Sigmoid colon (tissue), 7 donors: Measurements from ENCODE around the gene TGFBR3L. TPM values are rescaled to one million over a fixed set of nuclear protein-coding genes. Genes with fewer than 3 reads are reported as not detected.

ENCODE experiments used
- DNase-seq: peaks from one replicate; pipeline ENCODE4 v3.0.0-alpha.2; 2019
- H3K27ac ChIP-seq, 4 donors: fragments of 200-600 bp; sonication (generic); one replicate each; pipeline ENCODE4 v1.5.1; 2016 to 2019; ENCODE audit warnings: mild to moderate bottlenecking in 1 of 4
- H3K27me3 ChIP-seq, 3 donors: fragments of 200-600 bp; sonication (generic); one replicate each; pipeline ENCODE4 v1.5.1; 2019; ENCODE audit warnings: mild to moderate bottlenecking in 1 of 3
- H3K36me3 ChIP-seq, 4 donors: fragments of 200-600 bp; sonication (generic); one replicate each; pipeline ENCODE4 v1.5.1; 2016 to 2019
- H3K4me1 ChIP-seq, 4 donors: fragments of 200-600 bp; sonication (generic); one replicate each; pipeline ENCODE4 v1.5.1; 2017 to 2019
- H3K4me3 ChIP-seq, 4 donors: fragments of 200-600 bp; sonication (generic); one replicate each; pipeline ENCODE4 v1.5.1; 2017 to 2019; ENCODE audit warnings: mild to moderate bottlenecking in 2 of 4, moderate library complexity in 1 of 4
- H3K9me3 ChIP-seq, 4 donors: fragments of 200-600 bp in 3 of 4; sonication (generic) in 3 of 4; one replicate each; pipeline versions ENCODE4 v1.5.1 to v1.6.1; 2013 to 2019
- EP300 ChIP-seq, 4 donors: sonication (generic); formaldehyde crosslinking; IDR thresholded peaks; one replicate each; pipeline ENCODE4 v1.6.1; 2017; ENCODE audit warnings: antibody characterized with exemption in 4 of 4
- POLR2A ChIP-seq, 2 donors: fragments of 450-650 bp; IDR thresholded peaks; one replicate each; pipeline ENCODE4 v1.6.1; 2016; ENCODE audit warnings: antibody characterized with exemption in 2 of 2, mild to moderate bottlenecking in 2 of 2, moderate library complexity in 2 of 2
- POLR2AphosphoS5 ChIP-seq, 4 donors: sonication (generic); formaldehyde crosslinking; IDR thresholded peaks; one replicate each; pipeline ENCODE4 v1.6.1; 2017; ENCODE audit warnings: antibody characterized with exemption in 4 of 4
- WGBS, 2 donors: extraction: QIAGEN DNeasy Blood & Tissue Kit; methylation state at CpG; one replicate each; pipeline ENCODE4 v1.1.7; 2013; 5-methylcytosine and 5-hydroxymethylcytosine counted together
- intact Hi-C: fragments of 100-400 bp; cut with DNase I; formaldehyde crosslinking; loops from one replicate; pipeline ENCODE4 v1.15.1; 2023
- polyA plus RNA-seq, 3 donors: library from polyadenylated mRNA; stranded (reverse); fragments of 200-250 nt; gene quantifications; one replicate each; pipeline ENCODE4 v1.2.3, GENCODE V29; 2013
- total RNA-seq, 4 donors: library from RNA; depleted of rRNA; stranded (reverse); fragments of >200 nt; gene quantifications; one replicate each; pipeline ENCODE4 v1.1.0, GENCODE V29; 2016
- TF ChIP-seq, protein P1 (sequence below), 4 experiments: fragments of 450-650 bp in 3 of 4; fragments of 200-600 bp in 1 of 4; IDR thresholded peaks; one replicate each; pipeline ENCODE4 v1.5.1; 2016 to 2019; ENCODE audit warnings: antibody characterized with exemption in 4 of 4, mild to moderate bottlenecking in 3 of 4, moderate library complexity in 2 of 4
- donor health status: healthy with polysubstance abuse.
- donor health status: Bipolar disorder and iron deficiency.
- donor health status: healthy.

The TGFBR3L gene
- total and polyA plus RNA-seq, 7 donors: 1.8 TPM; not detected in 6

DNA sequence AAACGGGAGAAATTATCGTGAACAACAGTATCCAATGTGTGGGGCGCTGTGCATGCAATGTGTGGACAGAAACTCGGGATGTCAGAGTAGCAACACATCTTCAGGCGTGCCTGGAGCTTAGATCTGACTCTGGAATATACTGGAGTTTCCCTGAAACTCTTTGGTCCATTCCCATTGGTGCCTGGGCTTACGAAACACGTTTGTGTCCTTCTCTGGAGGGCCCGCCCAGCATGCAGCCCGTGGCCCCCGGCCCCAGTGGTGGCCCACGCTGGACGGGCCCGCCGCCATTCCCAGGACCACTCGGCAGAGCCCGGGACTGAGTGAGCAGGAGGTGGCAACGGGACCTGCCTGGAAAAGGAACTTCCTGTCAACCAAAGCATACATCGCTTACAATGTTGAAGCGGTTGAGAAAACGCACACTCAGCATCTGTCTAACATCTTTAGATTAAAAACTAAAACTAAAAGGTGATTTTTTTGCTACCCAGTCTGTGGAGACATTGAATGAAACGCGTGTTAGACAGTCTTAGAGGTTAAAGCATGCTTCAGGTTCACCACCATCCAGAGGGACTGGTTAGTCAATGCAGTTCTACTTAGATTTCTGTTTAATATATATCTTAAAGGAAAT lies 48.1 kb downstream of the TGFBR3L start:
- WGBS, 2 donors: 90 to 91% methylated on average over 22 of the region's 22 CpGs
- Histone ChIP-seq H3K27ac (no peak overlapping the region), H3K4me1 (no peaks in the 10 kb centered on the region), H3K9me3 (no peaks in the 10 kb centered on the region), H3K36me3 (peaks cover 36 to 78% (median 46%) of the 10 kb centered on the region in 4 donors), H3K27me3 (no peaks in the 10 kb centered on the region), H3K4me3 (no peak overlapping the region)
- intact Hi-C loops: no loop called here
- no peak for DNase-seq
- TF ChIP-seq POLR2A (IDR thresholded peaks at IDR 0.05) (no peak), POLR2AphosphoS5 (IDR thresholded peaks at IDR 0.05) (no peak), EP300 (IDR thresholded peaks at IDR 0.05) (no peak)
- TF ChIP-seq, protein P1, sequence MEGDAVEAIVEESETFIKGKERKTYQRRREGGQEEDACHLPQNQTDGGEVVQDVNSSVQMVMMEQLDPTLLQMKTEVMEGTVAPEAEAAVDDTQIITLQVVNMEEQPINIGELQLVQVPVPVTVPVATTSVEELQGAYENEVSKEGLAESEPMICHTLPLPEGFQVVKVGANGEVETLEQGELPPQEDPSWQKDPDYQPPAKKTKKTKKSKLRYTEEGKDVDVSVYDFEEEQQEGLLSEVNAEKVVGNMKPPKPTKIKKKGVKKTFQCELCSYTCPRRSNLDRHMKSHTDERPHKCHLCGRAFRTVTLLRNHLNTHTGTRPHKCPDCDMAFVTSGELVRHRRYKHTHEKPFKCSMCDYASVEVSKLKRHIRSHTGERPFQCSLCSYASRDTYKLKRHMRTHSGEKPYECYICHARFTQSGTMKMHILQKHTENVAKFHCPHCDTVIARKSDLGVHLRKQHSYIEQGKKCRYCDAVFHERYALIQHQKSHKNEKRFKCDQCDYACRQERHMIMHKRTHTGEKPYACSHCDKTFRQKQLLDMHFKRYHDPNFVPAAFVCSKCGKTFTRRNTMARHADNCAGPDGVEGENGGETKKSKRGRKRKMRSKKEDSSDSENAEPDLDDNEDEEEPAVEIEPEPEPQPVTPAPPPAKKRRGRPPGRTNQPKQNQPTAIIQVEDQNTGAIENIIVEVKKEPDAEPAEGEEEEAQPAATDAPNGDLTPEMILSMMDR (IDR thresholded peaks at IDR 0.05): no peak

DNA sequence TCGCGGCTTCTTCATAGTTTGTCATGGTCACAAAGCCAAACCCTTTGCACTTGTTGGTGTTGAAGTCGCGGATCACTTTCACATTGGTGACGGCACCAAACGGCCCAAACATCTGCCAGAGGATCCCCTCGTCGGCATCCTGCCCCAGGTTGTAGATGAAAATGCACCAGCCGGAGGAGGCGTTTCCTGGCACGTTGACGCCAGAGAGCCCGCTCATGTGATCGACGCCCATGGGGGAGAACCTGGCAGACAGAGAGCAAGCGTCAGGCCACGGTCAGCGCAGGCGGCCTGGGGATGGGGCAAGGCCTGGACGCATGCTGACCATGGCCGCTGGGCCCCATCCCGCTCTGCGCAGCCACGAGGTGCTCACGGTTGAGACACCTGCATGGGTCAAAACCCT lies 48.9 kb downstream of the TGFBR3L start:
- H3K4me1 ChIP-seq: no peaks in the 10 kb centered on the region
- TF ChIP-seq POLR2A (IDR thresholded peaks at IDR 0.05) (no peak), POLR2AphosphoS5 (IDR thresholded peaks at IDR 0.05) (no peak), EP300 (IDR thresholded peaks at IDR 0.05) (no peak)
- TF ChIP-seq, protein P1 (IDR thresholded peaks at IDR 0.05): no peak
- no peaks in the 10 kb centered on the region for H3K9me3 ChIP-seq
- 96% methylated on average over 25 of the region's 25 CpGs for WGBS, 2 donors
- no peak overlapping the region for H3K27ac ChIP-seq
- no peak overlapping the region for H3K4me3 ChIP-seq
- no peak for DNase-seq
- intact Hi-C loops: no loop called here
- no peaks in the 10 kb centered on the region for H3K27me3 ChIP-seq
- peaks cover 42 to 86% (median 50%) of the 10 kb centered on the region in 4 donors for H3K36me3 ChIP-seq

DNA sequence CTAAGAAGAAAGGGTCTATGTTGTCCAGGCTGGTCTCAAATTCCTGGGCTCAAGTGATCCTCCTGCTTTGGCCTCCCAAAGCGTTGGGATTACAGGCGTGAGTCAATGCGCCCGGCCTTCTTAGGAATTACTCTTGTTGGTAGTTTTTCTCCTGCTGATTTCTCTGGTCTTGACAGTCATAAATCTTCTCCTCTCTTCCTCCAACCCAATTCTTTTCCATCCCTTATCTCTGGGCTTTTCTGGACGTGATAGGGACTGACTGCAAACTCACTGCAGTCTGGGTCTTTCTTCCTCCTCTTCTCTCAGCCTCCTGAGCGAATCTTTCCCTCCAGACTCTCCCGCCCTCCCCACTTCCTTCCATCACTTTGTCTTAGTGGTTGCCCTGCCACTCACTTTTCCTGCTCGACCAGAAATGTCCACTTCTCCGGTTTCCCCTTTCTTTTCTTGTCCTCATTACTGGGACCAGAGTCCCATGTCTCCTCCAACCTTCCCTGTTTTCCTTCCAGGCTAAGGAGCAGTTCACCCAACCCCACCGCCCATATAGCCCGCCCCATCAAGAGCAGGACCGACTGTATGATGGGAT lies 50.7 kb downstream of the TGFBR3L start:
- H3K27me3 ChIP-seq: no peaks in the 10 kb centered on the region
- H3K4me3 ChIP-seq: no peak overlapping the region
- no peak overlapping the region for H3K27ac ChIP-seq
- 90 to 92% methylated on average over 12 of the region's 12 CpGs for WGBS, 2 donors
- peaks cover 42 to 100% (median 50%) of the 10 kb centered on the region in 4 donors for H3K36me3 ChIP-seq
- H3K9me3 ChIP-seq: no peaks in the 10 kb centered on the region
- TF ChIP-seq POLR2A (IDR thresholded peaks at IDR 0.05): no peak
- TF ChIP-seq, protein P1 (IDR thresholded peaks at IDR 0.05): no peak
- intact Hi-C loops: no loop called here
- no peaks in the 10 kb centered on the region for H3K4me1 ChIP-seq
- no peak for DNase-seq

DNA sequence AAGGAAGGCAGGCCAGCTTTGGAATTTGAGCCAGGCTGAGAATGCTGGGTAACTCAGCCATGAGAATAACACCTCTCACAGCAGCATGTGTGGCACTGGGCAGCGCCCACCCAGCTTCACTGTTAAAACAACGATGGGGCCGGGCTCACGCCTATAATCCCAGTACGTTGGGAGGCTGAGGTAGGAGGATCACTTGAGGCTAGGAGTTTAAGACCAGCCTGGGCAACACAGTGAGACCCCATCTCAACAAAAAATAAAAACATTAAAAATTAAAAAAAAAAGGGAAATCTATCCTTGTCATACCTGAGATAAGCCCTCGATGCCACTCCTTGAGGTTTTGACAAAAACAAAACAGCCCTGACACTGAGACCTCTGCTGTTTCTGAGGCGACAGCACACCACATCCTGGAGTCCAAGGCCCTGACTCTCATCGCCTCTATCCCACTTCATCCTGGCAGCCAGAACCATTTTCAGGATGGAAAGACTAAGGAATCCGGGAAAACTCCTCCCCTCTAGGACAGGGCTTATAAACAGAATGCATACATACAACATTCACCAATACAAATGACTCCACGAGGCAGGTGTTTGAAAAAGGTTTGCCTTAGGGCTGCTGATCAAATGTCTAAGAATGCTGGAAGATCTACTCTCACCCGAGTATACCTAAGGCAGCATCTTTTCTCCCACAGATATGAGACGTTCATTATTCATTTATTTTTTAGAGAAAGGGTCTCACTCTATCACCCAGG lies 51.5 kb downstream of the TGFBR3L start:
- no peak for DNase-seq
- peaks cover 42 to 97% (median 50%) of the 10 kb centered on the region in 4 donors for H3K36me3 ChIP-seq
- H3K4me3 ChIP-seq: no peak overlapping the region
- WGBS, 2 donors: 92 to 95% methylated on average over 12 of the region's 12 CpGs
- no peaks in the 10 kb centered on the region for H3K27me3 ChIP-seq
- H3K9me3 ChIP-seq: no peaks in the 10 kb centered on the region
- no peak overlapping the region for H3K27ac ChIP-seq
- TF ChIP-seq, protein P1 (IDR thresholded peaks at IDR 0.05): no peak
- TF ChIP-seq POLR2AphosphoS5 (IDR thresholded peaks at IDR 0.05): no peak
- no peak for TF ChIP-seq EP300 (IDR thresholded peaks at IDR 0.05)
- TF ChIP-seq POLR2A (IDR thresholded peaks at IDR 0.05): no peak
- intact Hi-C loops: no loop called here
- H3K4me1 ChIP-seq: no peaks in the 10 kb centered on the region
